ENCODE measurements around the gene FAM210A.

FAM210A gene

GRCh38 chr18:13660510-13660909, 65.8 kb downstream of the FAM210A start:
- Histone ChIP-seq H3K9me3 (ENCODE audit: insufficient read depth, low read length) (no peaks in the 10 kb centered on the region), H3K36me3 (ENCODE audit: insufficient read depth, insufficient read length, low read length) (no peaks in the 10 kb centered on the region), H3K4me3 (ENCODE audit: insufficient read length, low read depth) (no peak overlapping the region), H3K27me3 (ENCODE audit: insufficient read depth, insufficient read length) (no peaks in the 10 kb centered on the region), H3K4me1 (ENCODE audit: insufficient read depth, insufficient read length) (no peaks in the 10 kb centered on the region), H3K9ac (ENCODE audit: insufficient read length, low read depth) (no peak overlapping the region)
- DNase-seq (ENCODE audit: low read depth, low spot score): no peak
- TF ChIP-seq YY1 (IDR thresholded peaks at IDR 0.05; ENCODE audit: insufficient read depth, insufficient read length) (no peak), SUZ12 (IDR thresholded peaks at IDR 0.05; ENCODE audit: extremely low read depth, insufficient read depth, insufficient read length) (no peak), ZNF274 (IDR thresholded peaks at IDR 0.05; ENCODE audit: low read depth, low read length) (no peak)

DNA sequence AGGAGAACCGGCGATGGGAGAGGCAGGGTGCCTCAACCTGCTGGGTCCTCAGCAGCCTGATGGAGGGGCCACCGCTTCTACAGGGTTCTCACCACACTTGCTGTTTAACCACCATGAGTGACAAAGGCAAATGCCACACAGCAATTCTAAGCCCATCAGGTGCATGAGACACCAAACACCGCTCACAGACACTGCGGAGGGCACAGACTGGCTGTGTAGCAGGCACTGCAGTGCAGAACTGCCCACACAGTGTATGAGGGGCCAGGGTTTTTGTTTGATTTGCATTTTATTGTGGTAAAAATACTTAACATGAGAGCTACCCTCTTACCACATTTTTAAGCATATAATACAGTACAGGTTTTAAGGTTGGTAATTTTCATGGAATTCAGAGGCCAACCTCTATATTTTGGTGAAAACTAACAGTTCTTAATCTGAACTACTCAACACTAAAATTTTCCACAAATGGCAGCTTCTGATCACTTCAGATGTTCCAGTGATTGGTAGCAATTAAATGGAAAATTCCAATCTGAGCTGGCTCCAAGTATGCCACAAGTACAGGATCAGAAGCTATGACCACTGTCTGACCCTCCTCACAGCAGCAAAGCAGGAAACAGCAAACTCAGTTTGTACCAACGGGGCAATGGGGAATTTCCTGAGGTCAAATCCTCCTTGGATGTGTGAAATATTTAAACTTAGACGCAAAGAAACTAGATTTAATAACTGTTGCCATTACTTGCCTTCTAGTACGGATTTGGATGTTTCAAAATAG, 67.7 kb downstream of the FAM210A start:
- TF ChIP-seq ZNF274 (IDR thresholded peaks at IDR 0.05; ENCODE audit: low read depth, low read length): no peak
- TF ChIP-seq YY1 (IDR thresholded peaks at IDR 0.05; ENCODE audit: insufficient read depth, insufficient read length): no peak
- TF ChIP-seq SUZ12 (IDR thresholded peaks at IDR 0.05; ENCODE audit: extremely low read depth, insufficient read depth, insufficient read length): no peak
- DNase-seq (ENCODE audit: low read depth, low spot score): no peak

GRCh38 chr18:13657974-13658373, 68.4 kb downstream of the FAM210A start:
- Histone ChIP-seq H3K9ac (ENCODE audit: insufficient read length, low read depth) (no peak overlapping the region), H3K36me3 (ENCODE audit: insufficient read depth, insufficient read length, low read length) (no peaks in the 10 kb centered on the region), H3K4me3 (ENCODE audit: insufficient read length, low read depth) (no peak overlapping the region), H3K27me3 (ENCODE audit: insufficient read depth, insufficient read length) (no peaks in the 10 kb centered on the region), H3K4me1 (ENCODE audit: insufficient read depth, insufficient read length) (peaks cover 5% of the 10 kb centered on the region), H3K9me3 (ENCODE audit: insufficient read depth, low read length) (no peaks in the 10 kb centered on the region)
- TF ChIP-seq YY1 (IDR thresholded peaks at IDR 0.05; ENCODE audit: insufficient read depth, insufficient read length) (no peak), SUZ12 (IDR thresholded peaks at IDR 0.05; ENCODE audit: extremely low read depth, insufficient read depth, insufficient read length) (no peak), ZNF274 (IDR thresholded peaks at IDR 0.05; ENCODE audit: low read depth, low read length) (no peak)
- DNase-seq (ENCODE audit: low read depth, low spot score): no peak

More for the DNA sequence above, 67.7 kb downstream of the FAM210A start:
- no peaks in the 10 kb centered on the region for H3K9me3 ChIP-seq (ENCODE audit: insufficient read depth, low read length)
- H3K36me3 ChIP-seq (ENCODE audit: insufficient read depth, insufficient read length, low read length): no peaks in the 10 kb centered on the region
- H3K4me1 ChIP-seq (ENCODE audit: insufficient read depth, insufficient read length): peaks cover 5% of the 10 kb centered on the region
- H3K4me3 ChIP-seq (ENCODE audit: insufficient read length, low read depth): no peak overlapping the region
- H3K9ac ChIP-seq (ENCODE audit: insufficient read length, low read depth): no peak overlapping the region
- no peaks in the 10 kb centered on the region for H3K27me3 ChIP-seq (ENCODE audit: insufficient read depth, insufficient read length)

DNA sequence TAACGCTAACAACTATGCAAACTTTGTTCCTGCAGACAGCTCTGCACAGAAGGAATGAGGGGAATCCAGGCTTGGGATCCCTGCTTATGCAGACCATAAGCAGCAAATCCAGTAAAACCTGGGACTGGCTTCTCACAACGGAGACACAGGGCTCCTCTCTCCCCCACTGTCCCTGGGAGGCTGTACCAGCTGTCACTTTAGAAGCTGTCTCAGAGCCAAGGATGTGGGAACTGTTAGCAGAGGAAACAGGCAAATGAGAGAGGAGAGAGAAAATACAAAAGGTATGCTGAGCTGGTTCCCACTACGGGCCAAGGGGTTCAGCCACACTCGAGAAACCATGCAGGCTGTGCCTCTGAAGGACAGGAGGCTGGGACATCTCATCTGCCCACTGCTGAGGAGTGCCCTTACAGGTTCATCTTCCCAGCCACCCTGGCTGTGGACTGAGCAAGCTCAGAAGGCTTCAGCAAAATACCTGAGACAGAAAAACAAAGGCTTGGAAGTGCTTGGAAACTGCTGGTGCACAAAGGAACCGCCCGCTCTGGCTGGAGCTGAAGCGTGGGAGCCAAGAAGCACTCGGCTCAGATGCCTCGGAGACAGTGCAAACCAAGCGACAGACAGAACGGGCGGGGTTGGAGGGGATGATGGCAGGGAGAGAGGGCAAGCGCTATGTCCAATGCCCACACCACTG, 72.5 kb downstream of the FAM210A start:
- H3K27me3 ChIP-seq (ENCODE audit: insufficient read depth, insufficient read length): no peaks in the 10 kb centered on the region
- no peaks in the 10 kb centered on the region for H3K36me3 ChIP-seq (ENCODE audit: insufficient read depth, insufficient read length, low read length)
- H3K4me1 ChIP-seq (ENCODE audit: insufficient read depth, insufficient read length): peaks cover 5% of the 10 kb centered on the region
- no peak for DNase-seq (ENCODE audit: low read depth, low spot score)
- no peak overlapping the region for H3K4me3 ChIP-seq (ENCODE audit: insufficient read length, low read depth)
- H3K9me3 ChIP-seq (ENCODE audit: insufficient read depth, low read length): no peaks in the 10 kb centered on the region
- TF ChIP-seq ZNF274 (IDR thresholded peaks at IDR 0.05; ENCODE audit: low read depth, low read length) (no peak), YY1 (IDR thresholded peaks at IDR 0.05; ENCODE audit: insufficient read depth, insufficient read length) (no peak), SUZ12 (IDR thresholded peaks at IDR 0.05; ENCODE audit: extremely low read depth, insufficient read depth, insufficient read length) (no peak)
- H3K9ac ChIP-seq (ENCODE audit: insufficient read length, low read depth): no peak overlapping the region

GRCh38 chr18:13649397-13650390, 76.7 kb downstream of the FAM210A start:
- Histone ChIP-seq H3K4me1 (ENCODE audit: insufficient read depth, insufficient read length) (peaks cover 5% of the 10 kb centered on the region), H3K36me3 (ENCODE audit: insufficient read depth, insufficient read length, low read length) (no peaks in the 10 kb centered on the region), H3K9me3 (ENCODE audit: insufficient read depth, low read length) (no peaks in the 10 kb centered on the region), H3K27me3 (ENCODE audit: insufficient read depth, insufficient read length) (no peaks in the 10 kb centered on the region), H3K9ac (ENCODE audit: insufficient read length, low read depth) (no peak overlapping the region), H3K4me3 (ENCODE audit: insufficient read length, low read depth) (no peak overlapping the region)
- no peak for DNase-seq (ENCODE audit: low read depth, low spot score)
- no peak for TF ChIP-seq YY1 (IDR thresholded peaks at IDR 0.05; ENCODE audit: insufficient read depth, insufficient read length)
- no peak for TF ChIP-seq SUZ12 (IDR thresholded peaks at IDR 0.05; ENCODE audit: extremely low read depth, insufficient read depth, insufficient read length)
- TF ChIP-seq ZNF274 (IDR thresholded peaks at IDR 0.05; ENCODE audit: low read depth, low read length): no peak

- no peak for TF ChIP-seq SUZ12 (IDR thresholded peaks at IDR 0.05; ENCODE audit: extremely low read depth, insufficient read depth, insufficient read length)
- TF ChIP-seq YY1 (IDR thresholded peaks at IDR 0.05; ENCODE audit: insufficient read depth, insufficient read length): no peak
- TF ChIP-seq ZNF274 (IDR thresholded peaks at IDR 0.05; ENCODE audit: low read depth, low read length): no peak
- H3K27me3 ChIP-seq (ENCODE audit: insufficient read depth, insufficient read length): no peaks in the 10 kb centered on the region
- H3K9me3 ChIP-seq (ENCODE audit: insufficient read depth, low read length): no peaks in the 10 kb centered on the region
- H3K36me3 ChIP-seq (ENCODE audit: insufficient read depth, insufficient read length, low read length): no peaks in the 10 kb centered on the region
- no peak overlapping the region for H3K4me3 ChIP-seq (ENCODE audit: insufficient read length, low read depth)
- H3K9ac ChIP-seq (ENCODE audit: insufficient read length, low read depth): no peak overlapping the region
- DNase-seq (ENCODE audit: low read depth, low spot score): no peak
- H3K4me1 ChIP-seq (ENCODE audit: insufficient read depth, insufficient read length): no peaks in the 10 kb centered on the region
These were observed 78.6 kb downstream of the FAM210A start for GRCh38 chr18:13647761-13648160.

Measured in NT2/D1 (cell line).